Mucosa of descending colon (tissue), 3 donors: ENCODE data around the gene GATA6. TPM values are rescaled to one million over a fixed set of nuclear protein-coding genes. Genes with fewer than 3 reads are reported as not detected.
"Not testable (repeated sequence)": the region's sequence is repeated elsewhere in the genome, so short reads cannot be mapped to it uniquely, and the experiment has no call there.

Source experiments
- ATAC-seq: fragments of 200-7000 bp; cut with Tn5 transposase; one replicate; pipeline ENCODE4 v1.9.1; 2020; ENCODE audit warnings: mild to moderate bottlenecking, moderate library complexity
- DNase-seq, 3 donors: peaks; one replicate each; pipeline ENCODE4 v3.0.0-alpha.2; 2020
- H3K36me3 ChIP-seq: fragments of 200-600 bp; one replicate; pipeline ENCODE4 v1.8.0; 2021; ENCODE audit warnings: low read depth, mild to moderate bottlenecking
- H3K4me1 ChIP-seq: fragments of 200-600 bp; one replicate; pipeline ENCODE4 v1.8.0; 2021; ENCODE audit warnings: low read depth, mild to moderate bottlenecking
- H3K4me3 ChIP-seq: fragments of 200-600 bp; one replicate; pipeline ENCODE4 v1.8.0; 2021; ENCODE audit warnings: mild to moderate bottlenecking
- H3K9me3 ChIP-seq: fragments of 200-600 bp; one replicate; pipeline ENCODE4 v1.8.0; 2021; ENCODE audit warnings: mild to moderate bottlenecking
- intact Hi-C, 2 donors: fragments of 100-400 bp; cut with DNase I in 1 of 2; cut with micrococcal nuclease in 1 of 2; formaldehyde crosslinking; loops; one replicate each; pipeline versions ENCODE4 v1.11.0 to v1.11.1; 2022; cut with DNase I, micrococcal nuclease
- total RNA-seq, 3 donors: library from RNA; stranded (reverse); fragmentation: NEBNext Ultra II Directional in 2 of 3; extraction: Animal tissue kit (Norgen Biotek cat#: 25700) in 2 of 3; gene quantifications; one replicate each; pipeline versions ENCODE4 v1.2.1 to v1.2.4, GENCODE V29; 2021 to 2023
- TF ChIP-seq, protein P1 (sequence below): fragments of 200-600 bp; IDR thresholded peaks from one replicate; pipeline ENCODE4 v1.8.0; 2022; ENCODE audit warnings: antibody characterized with exemption, mild to moderate bottlenecking
- donor health status: DM: no; HTN: no; CAD: no; lungs with moderate emphysema.
- donor health status: DM: no; HTN: no; CAD: no.
- donor health status: DM: no; HTN: yes; CAD: no.

The GATA6 gene
- total RNA-seq, 3 donors from 2014 or later = 21.9 to 58.8 (median 43.3) TPM

DNA sequence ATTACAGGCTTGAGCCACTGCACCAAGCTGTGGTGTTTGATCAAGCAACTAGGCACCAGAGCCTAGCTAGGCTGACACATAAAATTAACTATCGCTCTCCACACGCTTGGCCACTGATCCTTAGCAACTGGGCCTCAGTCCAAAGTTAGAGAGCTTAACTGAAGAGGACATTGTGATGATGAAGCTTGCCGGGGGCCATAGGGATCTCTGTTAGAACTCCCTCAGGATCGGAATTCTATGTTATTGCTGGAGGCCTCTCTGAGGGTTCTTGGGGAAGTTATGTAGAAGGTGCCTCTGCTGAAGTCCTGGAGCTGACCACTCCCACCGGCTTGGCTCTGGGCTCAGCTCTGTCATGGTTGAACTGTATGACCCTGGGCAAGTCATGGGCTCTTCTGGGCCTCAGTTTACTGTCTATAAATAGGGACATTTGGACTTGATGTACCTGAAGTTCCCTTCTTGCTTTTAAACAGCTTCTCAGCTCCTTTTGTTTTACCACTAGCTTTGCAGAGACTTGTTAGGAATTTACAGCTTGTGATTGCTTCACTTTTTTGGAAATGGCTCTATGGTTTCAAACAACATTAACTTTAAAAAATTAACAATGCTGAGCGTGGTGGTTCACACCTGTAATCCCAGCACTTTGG, 44.1 kb downstream of the GATA6 start:
- H3K9me3 ChIP-seq = no peaks in the 10 kb centered on the region
- intact Hi-C loops = no loop called here
- no peak overlapping the region for H3K4me3 ChIP-seq
- DNase-seq (no peak), ATAC-seq (no peak)
- no peaks in the 10 kb centered on the region for H3K4me1 ChIP-seq
- TF ChIP-seq, protein P1, sequence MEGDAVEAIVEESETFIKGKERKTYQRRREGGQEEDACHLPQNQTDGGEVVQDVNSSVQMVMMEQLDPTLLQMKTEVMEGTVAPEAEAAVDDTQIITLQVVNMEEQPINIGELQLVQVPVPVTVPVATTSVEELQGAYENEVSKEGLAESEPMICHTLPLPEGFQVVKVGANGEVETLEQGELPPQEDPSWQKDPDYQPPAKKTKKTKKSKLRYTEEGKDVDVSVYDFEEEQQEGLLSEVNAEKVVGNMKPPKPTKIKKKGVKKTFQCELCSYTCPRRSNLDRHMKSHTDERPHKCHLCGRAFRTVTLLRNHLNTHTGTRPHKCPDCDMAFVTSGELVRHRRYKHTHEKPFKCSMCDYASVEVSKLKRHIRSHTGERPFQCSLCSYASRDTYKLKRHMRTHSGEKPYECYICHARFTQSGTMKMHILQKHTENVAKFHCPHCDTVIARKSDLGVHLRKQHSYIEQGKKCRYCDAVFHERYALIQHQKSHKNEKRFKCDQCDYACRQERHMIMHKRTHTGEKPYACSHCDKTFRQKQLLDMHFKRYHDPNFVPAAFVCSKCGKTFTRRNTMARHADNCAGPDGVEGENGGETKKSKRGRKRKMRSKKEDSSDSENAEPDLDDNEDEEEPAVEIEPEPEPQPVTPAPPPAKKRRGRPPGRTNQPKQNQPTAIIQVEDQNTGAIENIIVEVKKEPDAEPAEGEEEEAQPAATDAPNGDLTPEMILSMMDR = no peak
- H3K36me3 ChIP-seq = no peaks in the 10 kb centered on the region

DNA sequence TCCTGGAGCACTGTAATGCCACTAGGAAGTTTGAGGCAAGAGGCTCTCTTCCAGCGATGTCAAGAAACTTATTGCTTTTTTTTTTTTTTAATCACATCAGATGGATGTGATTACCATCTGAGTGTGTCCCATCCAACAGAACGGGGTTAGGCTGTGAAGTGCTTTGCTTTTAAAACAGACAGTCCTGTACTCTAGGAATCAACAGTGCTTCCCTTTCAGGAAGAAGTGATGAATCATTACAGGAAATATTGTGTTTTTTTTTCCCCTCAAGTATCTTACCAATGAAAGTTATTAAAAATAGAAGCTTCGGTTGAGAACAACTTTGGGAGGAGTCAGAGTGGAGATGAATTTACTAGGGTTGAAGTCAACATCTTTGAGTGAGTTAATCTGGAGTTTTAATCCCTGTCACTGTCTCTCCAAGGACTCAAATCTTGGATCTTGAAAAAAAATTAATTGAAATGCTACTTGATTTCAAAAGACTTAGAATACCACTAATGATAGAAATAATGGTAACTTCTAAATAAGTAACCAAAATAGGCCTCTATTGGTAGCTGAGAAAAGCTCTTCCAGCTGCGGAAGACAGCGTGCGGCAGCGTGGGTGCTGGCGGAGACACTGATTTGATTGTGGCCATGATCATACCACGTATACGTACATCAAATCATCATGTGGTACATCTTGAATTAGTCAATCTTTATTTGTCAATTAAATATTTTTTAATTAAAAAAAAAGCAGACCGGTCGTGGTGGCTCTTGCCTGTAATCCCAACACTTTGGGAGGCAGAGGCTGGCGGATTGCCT, 45.5 kb downstream of the GATA6 start:
- ATAC-seq (peak; percentile 70), DNase-seq (no peak)
- Histone ChIP-seq H3K36me3 (no peaks in the 10 kb centered on the region), H3K4me3 (no peak overlapping the region), H3K4me1 (no peaks in the 10 kb centered on the region), H3K9me3 (no peaks in the 10 kb centered on the region)
- TF ChIP-seq, protein P1 = no peak
- intact Hi-C loops = no loop called here

DNA sequence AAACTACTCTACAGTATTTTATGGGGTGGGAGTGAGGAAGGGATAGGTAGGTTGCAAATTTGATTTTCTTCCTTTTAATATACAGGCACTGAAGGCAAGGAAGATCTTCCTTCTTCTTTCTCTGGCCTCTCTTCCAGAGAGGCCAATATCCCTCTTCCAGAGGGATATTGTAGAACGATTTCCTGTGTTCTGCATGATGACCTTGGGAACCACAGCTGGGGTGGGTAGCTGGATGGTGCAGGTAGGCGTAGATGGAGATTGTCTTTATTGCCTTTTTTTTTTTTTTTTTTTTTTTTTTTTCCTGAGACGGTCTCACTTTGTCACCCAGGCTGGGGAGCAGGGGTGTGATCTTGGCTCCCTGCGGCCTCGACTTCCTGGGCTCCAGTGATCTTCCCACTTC, 49.4 kb downstream of the GATA6 start:
- TF ChIP-seq, protein P1 = no peak
- Histone ChIP-seq H3K4me1 (peaks cover 6% of the 10 kb centered on the region), H3K9me3 (no peaks in the 10 kb centered on the region), H3K36me3 (no peaks in the 10 kb centered on the region), H3K4me3 (no peak overlapping the region)
- intact Hi-C loops = no loop called here
- DNase-seq = no peak
- no peak for ATAC-seq

DNA sequence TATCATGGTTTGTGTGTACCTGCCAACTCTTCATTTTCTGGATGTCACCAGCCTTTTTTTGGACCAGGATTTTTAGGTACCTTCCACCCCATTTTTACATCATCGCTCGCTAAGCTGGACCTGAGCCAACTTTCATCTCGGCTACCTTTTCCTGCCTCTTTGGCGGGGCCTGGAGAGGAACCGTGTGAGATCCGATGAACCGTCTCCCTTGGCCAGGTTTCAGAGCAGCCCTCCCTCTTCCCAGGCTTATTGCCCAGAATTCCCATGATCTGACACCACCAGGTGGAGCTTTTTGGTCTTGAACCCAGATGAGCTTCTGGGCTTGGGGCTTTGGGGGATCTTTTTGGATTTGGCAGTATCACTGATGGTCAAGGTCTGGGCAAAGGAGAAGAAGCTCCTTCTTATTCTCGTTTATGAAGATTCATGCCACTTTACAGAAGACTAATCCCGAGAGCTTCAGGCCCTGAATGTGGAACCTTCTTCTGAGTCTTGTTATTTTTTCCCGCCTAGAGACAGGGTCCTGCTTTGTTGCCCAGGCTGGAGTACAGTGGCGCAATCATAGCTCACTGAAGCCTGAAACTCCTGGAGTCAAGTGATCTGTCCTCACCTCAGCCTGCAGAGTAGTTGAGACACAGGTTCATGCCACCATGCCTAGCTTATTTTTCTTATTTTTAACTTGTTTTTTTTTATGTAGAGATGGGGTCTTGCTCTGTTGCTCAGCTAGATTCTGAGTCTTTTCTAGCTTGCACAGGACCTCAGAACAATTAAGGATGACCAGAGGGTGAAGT, 50.4 kb downstream of the GATA6 start:
- peaks cover 14% of the 10 kb centered on the region for H3K4me1 ChIP-seq
- H3K9me3 ChIP-seq = no peaks in the 10 kb centered on the region
- TF ChIP-seq, protein P1 = no peak
- DNase-seq (no peak), ATAC-seq (no peak)
- H3K4me3 ChIP-seq = no peak overlapping the region
- intact Hi-C loops = no loop called here
- H3K36me3 ChIP-seq = no peaks in the 10 kb centered on the region

DNA sequence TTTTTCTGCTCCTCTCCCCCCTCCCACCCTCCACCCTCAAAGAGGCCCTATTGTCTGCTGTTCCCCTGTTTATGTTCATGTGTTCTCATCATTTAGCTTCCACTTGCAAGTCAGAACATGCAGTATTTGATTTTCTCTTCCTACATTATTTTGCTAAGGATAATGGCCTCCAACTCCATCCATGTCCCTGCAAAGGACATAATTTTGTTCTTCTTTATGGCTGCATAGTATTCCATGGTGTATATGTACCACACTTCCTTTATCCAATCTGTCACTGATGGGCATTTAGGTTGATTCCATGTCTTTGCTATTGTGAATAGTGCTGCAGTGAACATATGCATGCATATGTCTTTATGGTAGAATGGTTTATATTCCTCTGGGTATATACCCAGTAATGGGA, 51.2 kb downstream of the GATA6 start:
- H3K4me3 ChIP-seq, H3K36me3 ChIP-seq, intact Hi-C loops, H3K9me3 ChIP-seq, ATAC-seq, DNase-seq: not testable (repeated sequence)
- peaks cover 14% of the 10 kb centered on the region for H3K4me1 ChIP-seq

DNA sequence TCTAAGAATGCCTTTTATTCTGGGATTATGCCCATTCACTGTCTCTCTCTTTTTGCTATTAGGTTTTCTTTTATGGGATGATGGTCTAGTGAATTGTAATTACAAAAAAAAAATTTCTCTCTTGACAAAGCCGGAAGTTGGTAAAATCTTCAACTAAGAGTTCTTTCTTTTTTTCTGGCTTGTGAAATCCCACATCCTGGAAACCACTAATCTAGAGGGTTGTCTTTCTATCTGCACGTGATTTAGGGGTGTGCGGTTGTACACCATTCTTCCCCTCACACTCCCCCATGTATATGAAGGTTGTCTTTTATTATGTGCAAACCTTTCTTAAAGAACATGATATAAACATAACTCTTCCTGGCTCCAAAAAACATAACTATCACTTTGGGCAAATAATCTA, 52.0 kb downstream of the GATA6 start:
- Histone ChIP-seq H3K36me3 (no peaks in the 10 kb centered on the region), H3K4me3 (no peak overlapping the region), H3K4me1 (peaks cover 14% of the 10 kb centered on the region), H3K9me3 (no peaks in the 10 kb centered on the region)
- TF ChIP-seq, protein P1 = no peak
- ATAC-seq (no peak), DNase-seq (no peak)
- intact Hi-C loops = no loop called here
